Measurements from ENCODE around the gene LINGO3. TPM values are rescaled to one million over a fixed set of nuclear protein-coding genes. Genes with fewer than 3 reads are reported as not detected.

Gene LINGO3
- total RNA-seq, 1 donor: not detected

- no peak for DNase-seq (ENCODE audit: low read depth)
- no peak overlapping the region for H3K4me3 ChIP-seq (ENCODE audit: low read depth, low read length)
- TF ChIP-seq CTCF (IDR thresholded peaks at IDR 0.05; ENCODE audit: insufficient read depth, low read depth, low read length): no peak
Observed at GRCh38 chr19:2312820-2313501, 5.0 kb upstream of the LINGO3 start.

GRCh38 chr19:2311093-2311492 lies 3.1 kb upstream of the LINGO3 start:
- DNase-seq (ENCODE audit: low read depth): no peak
- TF ChIP-seq CTCF (IDR thresholded peaks at IDR 0.05; ENCODE audit: insufficient read depth, low read depth, low read length): no peak
- H3K4me3 ChIP-seq (ENCODE audit: low read depth, low read length): no peak overlapping the region

- peak; percentile 20 for DNase-seq (ENCODE audit: low read depth)
- no peak overlapping the region for H3K4me3 ChIP-seq (ENCODE audit: low read depth, low read length)
- no peak for TF ChIP-seq CTCF (IDR thresholded peaks at IDR 0.05; ENCODE audit: insufficient read depth, low read depth, low read length)
Observed at GRCh38 chr19:2309734-2310362, 1.9 kb upstream of the LINGO3 start.

- no peak for TF ChIP-seq CTCF (IDR thresholded peaks at IDR 0.05; ENCODE audit: insufficient read depth, low read depth, low read length)
- H3K4me3 ChIP-seq (ENCODE audit: low read depth, low read length): no peak overlapping the region
- DNase-seq (ENCODE audit: low read depth): no peak
Observed at GRCh38 chr19:2307518-2308012, 389 bp downstream of the LINGO3 start.

- H3K4me3 ChIP-seq (ENCODE audit: low read depth, low read length): no peak overlapping the region
- DNase-seq (ENCODE audit: low read depth): no peak
- TF ChIP-seq CTCF (IDR thresholded peaks at IDR 0.05; ENCODE audit: insufficient read depth, low read depth, low read length): no peak
Observed at GRCh38 chr19:2306971-2307370, 983 bp downstream of the LINGO3 start.

GRCh38 chr19:2306281-2306806 lies 1.6 kb downstream of the LINGO3 start:
- H3K4me3 ChIP-seq (ENCODE audit: low read depth, low read length): no peak overlapping the region
- no peak for TF ChIP-seq CTCF (IDR thresholded peaks at IDR 0.05; ENCODE audit: insufficient read depth, low read depth, low read length)
- DNase-seq (ENCODE audit: low read depth): no peak

Measured in fibroblast of villous mesenchyme (primary cell).